A172 (cell line): Measurements from ENCODE around the gene IER5L. TPM values are rescaled to one million over a fixed set of nuclear protein-coding genes. Genes with fewer than 3 reads are reported as not detected.

ENCODE experiments used
- DNase-seq: peaks from one replicate; pipeline ENCODE4 v3.0.0-alpha.2; 2015; ENCODE audit warnings: low spot score
- total RNA-seq: library from RNA; depleted of rRNA; stranded (reverse); fragments of >200 nt; shearing (Covaris generic); gene quantifications from 2 replicates; pipeline ENCODE4 v1.2.3, GENCODE V29; 2014

IER5L gene
- total RNA-seq, 1 experiment from 2014 or later, result 55.8 TPM

GRCh38 chr9:129162497-129163197, 15.4 kb downstream of the IER5L start:
- DNase-seq, result no peak

DNA sequence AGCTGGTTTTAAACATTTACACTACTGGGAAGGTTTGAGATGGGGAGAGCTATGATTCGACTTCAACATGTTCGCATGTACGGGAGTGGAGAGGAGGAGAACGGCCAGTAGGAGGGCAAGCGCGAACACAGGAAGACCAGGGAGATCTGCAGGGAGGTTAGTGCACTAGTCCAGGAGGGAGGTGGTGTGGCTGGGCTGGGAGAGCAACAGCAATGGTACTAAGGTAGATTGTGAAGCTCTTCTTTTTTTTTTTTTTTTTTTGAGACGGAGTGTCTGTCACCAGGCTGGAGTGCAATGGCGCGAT, 16.6 kb downstream of the IER5L start:
- no peak for DNase-seq

GRCh38 chr9:129160712-129161533, 17.1 kb downstream of the IER5L start:
- no peak for DNase-seq

GRCh38 chr9:129156163-129156562, 21.9 kb downstream of the IER5L start:
- DNase-seq, result no peak

- no peak for DNase-seq
These were observed 23.1 kb downstream of the IER5L start for GRCh38 chr9:129154866-129155477.

- no peak for DNase-seq
These were observed 26.6 kb downstream of the IER5L start for GRCh38 chr9:129151469-129151868.

DNA sequence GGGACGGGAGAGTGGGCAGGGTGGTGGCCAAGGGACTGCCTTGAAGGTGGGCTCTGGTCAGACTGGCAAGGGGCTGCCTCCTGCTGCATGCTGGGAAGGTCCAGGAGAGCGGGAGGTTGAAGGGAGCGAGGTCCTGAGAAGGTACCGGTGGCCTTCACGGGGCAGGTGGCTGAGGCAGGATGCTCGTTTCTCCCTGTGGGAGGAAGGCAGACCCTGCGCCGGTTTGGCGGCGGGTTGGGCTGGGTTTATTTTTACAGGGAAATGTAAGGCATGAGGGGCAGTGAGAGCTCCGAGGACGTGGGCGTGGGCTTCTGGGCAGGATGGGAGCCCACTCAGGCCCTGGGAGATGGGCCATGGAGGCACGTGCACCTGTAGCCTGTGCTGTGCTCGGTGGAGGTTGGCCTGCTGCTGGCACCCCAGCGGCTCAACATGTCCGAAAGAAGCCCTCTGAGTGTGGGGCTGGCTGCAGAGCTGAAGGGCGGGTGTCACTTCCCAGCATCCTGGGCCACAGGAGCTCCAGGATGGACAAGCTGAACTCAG, 27.3 kb downstream of the IER5L start:
- DNase-seq, result no peak

- no peak for DNase-seq
These were observed 27.9 kb downstream of the IER5L start for GRCh38 chr9:129150122-129150521.

- DNase-seq, result no peak
These were observed 28.6 kb downstream of the IER5L start for GRCh38 chr9:129149442-129149841.

- no peak for DNase-seq
These were observed 29.4 kb downstream of the IER5L start for GRCh38 chr9:129148463-129149204.

- DNase-seq, result no peak
These were observed 31.6 kb downstream of the IER5L start for GRCh38 chr9:129146441-129146941.

DNA sequence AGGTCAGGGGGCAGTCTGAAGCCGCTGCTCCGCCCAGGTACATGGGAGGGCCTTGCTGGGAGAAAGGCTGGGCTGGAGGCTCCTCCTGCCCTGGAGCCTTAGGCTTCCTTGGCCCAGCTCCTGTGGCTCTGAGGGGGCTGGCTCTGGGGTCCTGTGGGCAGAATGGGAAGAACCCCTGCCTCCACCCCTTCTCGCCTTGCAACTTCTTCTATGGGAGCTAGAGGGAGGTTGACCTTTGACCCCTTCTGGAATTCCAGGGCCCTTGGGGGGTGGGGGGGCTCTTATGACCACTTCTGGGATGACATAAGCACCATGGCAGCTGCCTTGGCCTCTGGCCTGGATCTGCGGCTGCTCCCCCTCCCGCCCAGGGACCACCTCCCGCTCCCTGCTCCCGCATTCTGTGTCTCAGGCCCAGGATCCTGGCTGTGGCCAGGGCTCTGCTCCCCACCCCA, 32.2 kb downstream of the IER5L start:
- peak; percentile 86 for DNase-seq

- DNase-seq, result no peak
These were observed 32.7 kb downstream of the IER5L start for GRCh38 chr9:129145316-129145715.

GRCh38 chr9:129143031-129143927, 34.8 kb downstream of the IER5L start:
- DNase-seq, result peak; percentile 95

DNA sequence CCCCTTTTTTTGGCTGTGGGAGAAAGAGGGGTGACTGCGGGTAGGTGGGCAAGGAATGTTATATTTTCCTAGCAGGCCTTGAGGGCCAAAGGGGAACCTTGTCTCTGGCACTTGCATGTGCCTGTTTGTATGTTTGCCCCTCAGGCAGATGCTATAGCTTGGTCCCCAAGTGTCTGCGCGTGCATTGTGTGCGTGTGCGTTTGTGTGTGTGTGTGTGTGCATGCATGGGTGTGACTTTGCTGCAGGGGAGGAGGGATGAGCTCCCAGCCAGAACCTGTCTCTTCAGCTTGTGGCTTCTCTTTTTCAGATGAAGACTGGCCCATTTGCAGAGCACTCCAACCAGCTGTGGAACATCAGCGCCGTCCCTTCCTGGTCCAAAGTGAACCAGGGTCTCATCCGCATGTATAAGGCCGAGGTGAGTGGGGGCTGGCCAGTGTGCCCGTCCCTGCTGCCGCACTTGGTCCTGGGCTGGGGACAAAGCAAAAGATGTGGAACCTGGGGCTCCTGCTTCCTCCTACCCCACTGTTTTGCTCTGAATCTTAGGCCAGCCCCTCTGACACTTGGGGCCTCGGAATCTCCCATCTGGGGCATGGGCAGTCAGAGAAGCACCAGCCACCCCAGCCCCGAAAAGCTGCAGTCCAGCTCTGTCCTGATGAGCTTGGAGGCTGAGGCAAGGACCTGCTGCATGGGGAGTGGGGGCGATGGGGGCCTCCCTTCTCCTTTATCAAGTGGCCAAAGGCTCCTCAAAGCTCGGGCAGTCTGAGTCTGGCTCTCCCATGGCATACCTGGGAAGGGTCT, 35.7 kb downstream of the IER5L start:
- DNase-seq, result no peak

DNA sequence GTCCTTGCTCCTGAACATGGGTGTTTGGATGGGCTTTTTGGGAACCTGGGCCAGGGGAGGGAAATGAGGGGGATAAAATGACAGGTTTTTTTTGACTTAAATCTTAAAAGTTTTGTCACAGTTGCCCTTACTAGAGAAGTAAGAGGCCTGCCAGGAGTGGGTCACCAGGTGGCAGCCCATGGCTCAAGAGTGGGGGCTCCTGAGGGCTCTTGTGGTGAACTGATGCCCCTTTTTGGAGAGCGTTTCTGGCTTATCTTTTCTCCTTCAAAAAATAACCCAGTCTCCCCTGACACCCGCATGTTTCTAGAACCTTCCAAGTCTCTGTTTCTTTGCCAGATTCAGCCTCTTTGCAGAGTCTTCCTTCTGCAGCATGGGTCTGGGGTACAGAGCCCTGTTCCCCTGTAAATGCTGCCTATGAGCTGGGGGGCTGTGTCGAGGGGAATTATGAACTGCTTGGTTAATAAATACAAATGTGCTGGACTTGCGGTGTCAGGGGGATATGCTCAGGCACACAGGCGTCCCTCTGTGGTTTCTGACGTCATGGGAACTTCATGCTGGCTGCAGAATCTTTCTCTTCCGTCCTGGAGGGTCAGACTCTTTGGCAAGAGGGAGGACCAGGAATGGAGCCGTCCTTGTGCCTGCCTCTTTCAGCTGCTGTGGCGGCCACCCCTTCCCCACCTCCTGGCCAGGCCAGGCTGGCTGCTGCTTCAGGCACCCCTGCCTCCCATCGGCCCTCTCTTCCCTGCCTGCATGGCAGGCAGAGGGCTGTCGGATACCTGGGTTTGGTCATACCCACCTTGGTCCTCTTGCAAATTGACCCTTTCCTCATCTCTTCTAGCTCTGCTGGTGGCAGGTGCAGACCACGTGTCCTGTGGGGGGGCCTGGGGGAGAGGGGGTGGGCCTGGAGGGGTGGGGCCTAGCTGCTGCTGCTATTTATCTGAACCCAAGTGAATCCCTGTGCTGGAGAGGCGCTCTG, 36.7 kb downstream of the IER5L start:
- DNase-seq, result peak; percentile 71

GRCh38 chr9:129140397-129141065, 37.5 kb downstream of the IER5L start:
- peak; percentile 38 for DNase-seq

GRCh38 chr9:129139993-129140396, 38.1 kb downstream of the IER5L start:
- DNase-seq, result peak; percentile 100
